Measurements from ENCODE around the gene TBC1D24.

DNA sequence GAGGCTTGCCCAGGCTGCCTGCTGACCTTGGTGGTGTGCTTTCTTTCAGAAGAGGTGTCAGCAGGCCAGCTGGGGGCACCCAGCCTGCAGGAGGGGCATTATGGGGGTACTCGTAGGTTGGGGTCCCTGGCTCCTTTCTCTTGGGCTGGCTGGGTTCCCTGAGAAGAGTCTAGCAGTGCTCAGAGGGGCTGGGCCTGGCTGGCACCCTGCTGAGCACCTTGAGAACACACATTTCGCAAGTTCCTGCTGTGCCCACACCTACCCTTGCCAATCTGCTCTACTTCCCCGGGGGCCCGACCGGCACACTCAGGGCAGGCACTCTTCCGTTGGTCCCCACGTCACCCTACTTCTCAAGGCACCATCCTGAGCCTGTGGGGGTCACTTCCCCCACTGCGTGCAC, 51.2 kb downstream of the TBC1D24 start:
- TF ChIP-seq, protein P1, sequence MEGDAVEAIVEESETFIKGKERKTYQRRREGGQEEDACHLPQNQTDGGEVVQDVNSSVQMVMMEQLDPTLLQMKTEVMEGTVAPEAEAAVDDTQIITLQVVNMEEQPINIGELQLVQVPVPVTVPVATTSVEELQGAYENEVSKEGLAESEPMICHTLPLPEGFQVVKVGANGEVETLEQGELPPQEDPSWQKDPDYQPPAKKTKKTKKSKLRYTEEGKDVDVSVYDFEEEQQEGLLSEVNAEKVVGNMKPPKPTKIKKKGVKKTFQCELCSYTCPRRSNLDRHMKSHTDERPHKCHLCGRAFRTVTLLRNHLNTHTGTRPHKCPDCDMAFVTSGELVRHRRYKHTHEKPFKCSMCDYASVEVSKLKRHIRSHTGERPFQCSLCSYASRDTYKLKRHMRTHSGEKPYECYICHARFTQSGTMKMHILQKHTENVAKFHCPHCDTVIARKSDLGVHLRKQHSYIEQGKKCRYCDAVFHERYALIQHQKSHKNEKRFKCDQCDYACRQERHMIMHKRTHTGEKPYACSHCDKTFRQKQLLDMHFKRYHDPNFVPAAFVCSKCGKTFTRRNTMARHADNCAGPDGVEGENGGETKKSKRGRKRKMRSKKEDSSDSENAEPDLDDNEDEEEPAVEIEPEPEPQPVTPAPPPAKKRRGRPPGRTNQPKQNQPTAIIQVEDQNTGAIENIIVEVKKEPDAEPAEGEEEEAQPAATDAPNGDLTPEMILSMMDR (IDR thresholded peaks at IDR 0.05) = no peak
- TF ChIP-seq EZH2 (IDR thresholded peaks at IDR 0.05; ENCODE audit: borderline replicate concordance, insufficient read depth, low read depth, low read length, poor library complexity, severe bottlenecking) = no peak

Data from B cell (primary cell).